ENCODE results near the gene ENTPD1. TPM values are rescaled to one million over a fixed set of nuclear protein-coding genes. Genes with fewer than 3 reads are reported as not detected.

The ENTPD1 gene
- total and polyA plus RNA-seq, 9 of the 15 experiments (the other 6 are each of a cell fraction or from before 2014, with no cell fraction given), result 0.07 to 1.5 (median 0.37) TPM

DNA sequence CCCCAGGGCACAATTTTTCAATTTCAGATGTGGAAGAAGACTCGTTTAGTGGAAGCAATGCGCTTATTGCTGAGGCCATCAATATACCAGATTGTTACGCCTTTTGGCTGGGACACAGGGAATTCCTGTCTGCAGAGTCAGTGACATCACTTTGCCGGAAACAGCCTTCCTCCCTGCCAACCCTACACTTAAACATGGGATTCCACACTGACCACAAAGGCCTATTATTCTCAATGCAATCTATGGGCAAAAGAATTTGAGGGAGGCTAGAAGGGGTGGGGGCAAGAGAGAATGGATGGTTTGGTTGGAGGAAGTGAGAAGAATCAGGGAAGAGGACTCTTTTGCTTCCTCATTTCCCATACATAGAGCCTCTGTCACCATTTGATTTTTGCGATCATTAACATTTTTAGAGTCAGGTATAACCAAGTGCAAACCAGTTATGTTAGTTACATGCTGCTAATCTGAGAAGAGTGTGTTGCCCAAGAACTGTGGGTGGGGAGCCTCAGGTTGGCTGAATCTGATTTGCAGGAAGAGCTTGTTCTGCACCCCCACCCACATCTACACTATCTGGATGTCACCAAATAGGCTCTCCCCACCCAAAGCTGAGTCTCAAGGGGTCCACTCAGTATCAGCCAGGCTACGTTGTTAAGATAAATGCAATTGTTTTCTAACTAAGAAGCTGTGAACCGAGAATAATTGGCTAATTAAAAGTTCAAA lies 58.2 kb downstream of the ENTPD1 start:
- no peaks in the 10 kb centered on the region for H4K20me1 ChIP-seq (replicated peaks; ENCODE audit: control insufficient read depth, insufficient read depth, low read length)
- no peak overlapping the region for H3K9ac ChIP-seq (ENCODE audit: insufficient read depth in 1 of 2, low read depth in 2 of 2, low read length in 2 of 2)
- intact Hi-C loops (cut with micrococcal nuclease), result no loop called here
- ChIA-PET CTCF (ENCODE audit: low intra/inter-chr PET ratio) (no interaction called here), POLR2A (no interaction called here)
- no peak overlapping the region for H3K27ac ChIP-seq (ENCODE audit: extremely low read depth, low read depth, low read length)
- FAIRE-seq (no peak), DNase-seq (ENCODE audit: extremely low read depth in 1 of 4, low spot score in 3 of 4) (no peak), ATAC-seq (no peak)
- no peak overlapping the region for H2AFZ ChIP-seq (ENCODE audit: low read depth, low read length)
- WGBS (ENCODE audit: insufficient coverage, low coverage, missing lambda C conversion rate), result 2% methylated on average over 7 of the region's 7 CpGs
- no TSS peak for BruUV-seq (replicated peaks)
- no peaks in the 10 kb centered on the region for H3K9me3 ChIP-seq (replicated peaks; ENCODE audit: control insufficient read depth, insufficient read depth, low read depth, low read length)
- H3K79me2 ChIP-seq (ENCODE audit: control insufficient read depth, insufficient read depth, low read length), result no peaks in the 10 kb centered on the region
- H3K9me1 ChIP-seq (ENCODE audit: control insufficient read depth, insufficient read depth, low read length), result no peaks in the 10 kb centered on the region
- H3K4me3 ChIP-seq, result no peak overlapping the region
- H3K27me3 ChIP-seq (ENCODE audit: control insufficient read depth in 2 of 2, insufficient read depth in 2 of 2, low read length in 2 of 2), result no peaks in the 10 kb centered on the region
- H3K36me3 ChIP-seq (ENCODE audit: control insufficient read depth, insufficient read depth, low read length), result no peaks in the 10 kb centered on the region
- no peak overlapping the region for H3K4me2 ChIP-seq (ENCODE audit: insufficient read depth, low read length)
- in situ Hi-C loops (cut with MboI), result no loop called here
- H3K4me1 ChIP-seq (replicated peaks in 1 of 2; ENCODE audit: control insufficient read depth in 2 of 2, insufficient read depth in 2 of 2, low read length in 2 of 2), result no peaks in the 10 kb centered on the region; a peak in 1 of 5 replicates
- TF ChIP-seq RFX1 (IDR thresholded peaks at IDR 0.05) (no peak), NR2C2 (CRISPR knock-in tag; IDR thresholded peaks at IDR 0.05) (no peak), NR2C2 (tag; IDR thresholded peaks at IDR 0.05) (no peak), ZNF57 (CRISPR knock-in tag; IDR thresholded peaks at IDR 0.05) (no peak), ZNF3 (CRISPR knock-in tag; IDR thresholded peaks at IDR 0.05) (no peak), TRIM28 (IDR thresholded peaks at IDR 0.05) (no peak)
- TF ChIP-seq, protein P1, sequence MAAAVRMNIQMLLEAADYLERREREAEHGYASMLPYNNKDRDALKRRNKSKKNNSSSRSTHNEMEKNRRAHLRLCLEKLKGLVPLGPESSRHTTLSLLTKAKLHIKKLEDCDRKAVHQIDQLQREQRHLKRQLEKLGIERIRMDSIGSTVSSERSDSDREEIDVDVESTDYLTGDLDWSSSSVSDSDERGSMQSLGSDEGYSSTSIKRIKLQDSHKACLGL (CRISPR knock-in tag; IDR thresholded peaks at IDR 0.05; ENCODE audit: borderline replicate concordance, poor library complexity, severe bottlenecking), result no peak
- TF ChIP-seq, protein P2, sequence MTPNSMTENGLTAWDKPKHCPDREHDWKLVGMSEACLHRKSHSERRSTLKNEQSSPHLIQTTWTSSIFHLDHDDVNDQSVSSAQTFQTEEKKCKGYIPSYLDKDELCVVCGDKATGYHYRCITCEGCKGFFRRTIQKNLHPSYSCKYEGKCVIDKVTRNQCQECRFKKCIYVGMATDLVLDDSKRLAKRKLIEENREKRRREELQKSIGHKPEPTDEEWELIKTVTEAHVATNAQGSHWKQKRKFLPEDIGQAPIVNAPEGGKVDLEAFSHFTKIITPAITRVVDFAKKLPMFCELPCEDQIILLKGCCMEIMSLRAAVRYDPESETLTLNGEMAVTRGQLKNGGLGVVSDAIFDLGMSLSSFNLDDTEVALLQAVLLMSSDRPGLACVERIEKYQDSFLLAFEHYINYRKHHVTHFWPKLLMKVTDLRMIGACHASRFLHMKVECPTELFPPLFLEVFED (CRISPR knock-in tag; conservative IDR thresholded peaks at IDR 0.05), result no peak
- TF ChIP-seq, protein P3, sequence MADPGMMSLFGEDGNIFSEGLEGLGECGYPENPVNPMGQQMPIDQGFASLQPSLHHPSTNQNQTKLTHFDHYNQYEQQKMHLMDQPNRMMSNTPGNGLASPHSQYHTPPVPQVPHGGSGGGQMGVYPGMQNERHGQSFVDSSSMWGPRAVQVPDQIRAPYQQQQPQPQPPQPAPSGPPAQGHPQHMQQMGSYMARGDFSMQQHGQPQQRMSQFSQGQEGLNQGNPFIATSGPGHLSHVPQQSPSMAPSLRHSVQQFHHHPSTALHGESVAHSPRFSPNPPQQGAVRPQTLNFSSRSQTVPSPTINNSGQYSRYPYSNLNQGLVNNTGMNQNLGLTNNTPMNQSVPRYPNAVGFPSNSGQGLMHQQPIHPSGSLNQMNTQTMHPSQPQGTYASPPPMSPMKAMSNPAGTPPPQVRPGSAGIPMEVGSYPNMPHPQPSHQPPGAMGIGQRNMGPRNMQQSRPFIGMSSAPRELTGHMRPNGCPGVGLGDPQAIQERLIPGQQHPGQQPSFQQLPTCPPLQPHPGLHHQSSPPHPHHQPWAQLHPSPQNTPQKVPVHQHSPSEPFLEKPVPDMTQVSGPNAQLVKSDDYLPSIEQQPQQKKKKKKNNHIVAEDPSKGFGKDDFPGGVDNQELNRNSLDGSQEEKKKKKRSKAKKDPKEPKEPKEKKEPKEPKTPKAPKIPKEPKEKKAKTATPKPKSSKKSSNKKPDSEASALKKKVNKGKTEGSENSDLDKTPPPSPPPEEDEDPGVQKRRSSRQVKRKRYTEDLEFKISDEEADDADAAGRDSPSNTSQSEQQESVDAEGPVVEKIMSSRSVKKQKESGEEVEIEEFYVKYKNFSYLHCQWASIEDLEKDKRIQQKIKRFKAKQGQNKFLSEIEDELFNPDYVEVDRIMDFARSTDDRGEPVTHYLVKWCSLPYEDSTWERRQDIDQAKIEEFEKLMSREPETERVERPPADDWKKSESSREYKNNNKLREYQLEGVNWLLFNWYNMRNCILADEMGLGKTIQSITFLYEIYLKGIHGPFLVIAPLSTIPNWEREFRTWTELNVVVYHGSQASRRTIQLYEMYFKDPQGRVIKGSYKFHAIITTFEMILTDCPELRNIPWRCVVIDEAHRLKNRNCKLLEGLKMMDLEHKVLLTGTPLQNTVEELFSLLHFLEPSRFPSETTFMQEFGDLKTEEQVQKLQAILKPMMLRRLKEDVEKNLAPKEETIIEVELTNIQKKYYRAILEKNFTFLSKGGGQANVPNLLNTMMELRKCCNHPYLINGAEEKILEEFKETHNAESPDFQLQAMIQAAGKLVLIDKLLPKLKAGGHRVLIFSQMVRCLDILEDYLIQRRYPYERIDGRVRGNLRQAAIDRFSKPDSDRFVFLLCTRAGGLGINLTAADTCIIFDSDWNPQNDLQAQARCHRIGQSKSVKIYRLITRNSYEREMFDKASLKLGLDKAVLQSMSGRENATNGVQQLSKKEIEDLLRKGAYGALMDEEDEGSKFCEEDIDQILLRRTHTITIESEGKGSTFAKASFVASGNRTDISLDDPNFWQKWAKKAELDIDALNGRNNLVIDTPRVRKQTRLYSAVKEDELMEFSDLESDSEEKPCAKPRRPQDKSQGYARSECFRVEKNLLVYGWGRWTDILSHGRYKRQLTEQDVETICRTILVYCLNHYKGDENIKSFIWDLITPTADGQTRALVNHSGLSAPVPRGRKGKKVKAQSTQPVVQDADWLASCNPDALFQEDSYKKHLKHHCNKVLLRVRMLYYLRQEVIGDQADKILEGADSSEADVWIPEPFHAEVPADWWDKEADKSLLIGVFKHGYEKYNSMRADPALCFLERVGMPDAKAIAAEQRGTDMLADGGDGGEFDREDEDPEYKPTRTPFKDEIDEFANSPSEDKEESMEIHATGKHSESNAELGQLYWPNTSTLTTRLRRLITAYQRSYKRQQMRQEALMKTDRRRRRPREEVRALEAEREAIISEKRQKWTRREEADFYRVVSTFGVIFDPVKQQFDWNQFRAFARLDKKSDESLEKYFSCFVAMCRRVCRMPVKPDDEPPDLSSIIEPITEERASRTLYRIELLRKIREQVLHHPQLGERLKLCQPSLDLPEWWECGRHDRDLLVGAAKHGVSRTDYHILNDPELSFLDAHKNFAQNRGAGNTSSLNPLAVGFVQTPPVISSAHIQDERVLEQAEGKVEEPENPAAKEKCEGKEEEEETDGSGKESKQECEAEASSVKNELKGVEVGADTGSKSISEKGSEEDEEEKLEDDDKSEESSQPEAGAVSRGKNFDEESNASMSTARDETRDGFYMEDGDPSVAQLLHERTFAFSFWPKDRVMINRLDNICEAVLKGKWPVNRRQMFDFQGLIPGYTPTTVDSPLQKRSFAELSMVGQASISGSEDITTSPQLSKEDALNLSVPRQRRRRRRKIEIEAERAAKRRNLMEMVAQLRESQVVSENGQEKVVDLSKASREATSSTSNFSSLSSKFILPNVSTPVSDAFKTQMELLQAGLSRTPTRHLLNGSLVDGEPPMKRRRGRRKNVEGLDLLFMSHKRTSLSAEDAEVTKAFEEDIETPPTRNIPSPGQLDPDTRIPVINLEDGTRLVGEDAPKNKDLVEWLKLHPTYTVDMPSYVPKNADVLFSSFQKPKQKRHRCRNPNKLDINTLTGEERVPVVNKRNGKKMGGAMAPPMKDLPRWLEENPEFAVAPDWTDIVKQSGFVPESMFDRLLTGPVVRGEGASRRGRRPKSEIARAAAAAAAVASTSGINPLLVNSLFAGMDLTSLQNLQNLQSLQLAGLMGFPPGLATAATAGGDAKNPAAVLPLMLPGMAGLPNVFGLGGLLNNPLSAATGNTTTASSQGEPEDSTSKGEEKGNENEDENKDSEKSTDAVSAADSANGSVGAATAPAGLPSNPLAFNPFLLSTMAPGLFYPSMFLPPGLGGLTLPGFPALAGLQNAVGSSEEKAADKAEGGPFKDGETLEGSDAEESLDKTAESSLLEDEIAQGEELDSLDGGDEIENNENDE (IDR thresholded peaks at IDR 0.05; ENCODE audit: low read depth, low read length), result no peak

Data from K562 (cell line).